Measurements from ENCODE around the gene SKAP1. TPM values are rescaled to one million over a fixed set of nuclear protein-coding genes. Genes with fewer than 3 reads are reported as not detected.

The SKAP1 gene
- total and polyA plus RNA-seq, 2 experiments from 2014 or later: 0.27 TPM; not detected in 1

GRCh38 chr17:48347177-48347576 is 82.8 kb downstream of the SKAP1 start:
- no peaks in the 10 kb centered on the region for H3K36me3 Mint-ChIP-seq (ENCODE audit: low read depth)
- H3K27me3 Mint-ChIP-seq (ENCODE audit: insufficient read depth, low read depth, poor library complexity): no peaks in the 10 kb centered on the region
- H3K36me3 ChIP-seq (ENCODE audit: insufficient read depth): no peaks in the 10 kb centered on the region
- peaks cover 3% of the 10 kb centered on the region; the same call in 2 of the 3 replicates for H3K4me1 Mint-ChIP-seq
- no peak for ATAC-seq
- H3K27me3 ChIP-seq (ENCODE audit: insufficient read depth): no peaks in the 10 kb centered on the region; the same call in 1 of the 2 replicates
- no peak overlapping the region for H3K4me3 Mint-ChIP-seq
- DNase-seq (ENCODE audit: low spot score): no peak
- no peak overlapping the region for H3K4me2 ChIP-seq
- no peaks in the 10 kb centered on the region for H3K79me2 ChIP-seq (replicated peaks; ENCODE audit: insufficient read depth)
- no peak for TF ChIP-seq ZNF114 (CRISPR knock-in tag; IDR thresholded peaks at IDR 0.05)
- TF ChIP-seq REST (IDR thresholded peaks at IDR 0.05; ENCODE audit: unreplicated experiment): no peak
- TF ChIP-seq POLR2AphosphoS5 (IDR thresholded peaks at IDR 0.05; ENCODE audit: low read depth): no peak
- no peak for TF ChIP-seq NANOG (IDR thresholded peaks at IDR 0.05; ENCODE audit: borderline replicate concordance)
- TF ChIP-seq, protein P1, sequence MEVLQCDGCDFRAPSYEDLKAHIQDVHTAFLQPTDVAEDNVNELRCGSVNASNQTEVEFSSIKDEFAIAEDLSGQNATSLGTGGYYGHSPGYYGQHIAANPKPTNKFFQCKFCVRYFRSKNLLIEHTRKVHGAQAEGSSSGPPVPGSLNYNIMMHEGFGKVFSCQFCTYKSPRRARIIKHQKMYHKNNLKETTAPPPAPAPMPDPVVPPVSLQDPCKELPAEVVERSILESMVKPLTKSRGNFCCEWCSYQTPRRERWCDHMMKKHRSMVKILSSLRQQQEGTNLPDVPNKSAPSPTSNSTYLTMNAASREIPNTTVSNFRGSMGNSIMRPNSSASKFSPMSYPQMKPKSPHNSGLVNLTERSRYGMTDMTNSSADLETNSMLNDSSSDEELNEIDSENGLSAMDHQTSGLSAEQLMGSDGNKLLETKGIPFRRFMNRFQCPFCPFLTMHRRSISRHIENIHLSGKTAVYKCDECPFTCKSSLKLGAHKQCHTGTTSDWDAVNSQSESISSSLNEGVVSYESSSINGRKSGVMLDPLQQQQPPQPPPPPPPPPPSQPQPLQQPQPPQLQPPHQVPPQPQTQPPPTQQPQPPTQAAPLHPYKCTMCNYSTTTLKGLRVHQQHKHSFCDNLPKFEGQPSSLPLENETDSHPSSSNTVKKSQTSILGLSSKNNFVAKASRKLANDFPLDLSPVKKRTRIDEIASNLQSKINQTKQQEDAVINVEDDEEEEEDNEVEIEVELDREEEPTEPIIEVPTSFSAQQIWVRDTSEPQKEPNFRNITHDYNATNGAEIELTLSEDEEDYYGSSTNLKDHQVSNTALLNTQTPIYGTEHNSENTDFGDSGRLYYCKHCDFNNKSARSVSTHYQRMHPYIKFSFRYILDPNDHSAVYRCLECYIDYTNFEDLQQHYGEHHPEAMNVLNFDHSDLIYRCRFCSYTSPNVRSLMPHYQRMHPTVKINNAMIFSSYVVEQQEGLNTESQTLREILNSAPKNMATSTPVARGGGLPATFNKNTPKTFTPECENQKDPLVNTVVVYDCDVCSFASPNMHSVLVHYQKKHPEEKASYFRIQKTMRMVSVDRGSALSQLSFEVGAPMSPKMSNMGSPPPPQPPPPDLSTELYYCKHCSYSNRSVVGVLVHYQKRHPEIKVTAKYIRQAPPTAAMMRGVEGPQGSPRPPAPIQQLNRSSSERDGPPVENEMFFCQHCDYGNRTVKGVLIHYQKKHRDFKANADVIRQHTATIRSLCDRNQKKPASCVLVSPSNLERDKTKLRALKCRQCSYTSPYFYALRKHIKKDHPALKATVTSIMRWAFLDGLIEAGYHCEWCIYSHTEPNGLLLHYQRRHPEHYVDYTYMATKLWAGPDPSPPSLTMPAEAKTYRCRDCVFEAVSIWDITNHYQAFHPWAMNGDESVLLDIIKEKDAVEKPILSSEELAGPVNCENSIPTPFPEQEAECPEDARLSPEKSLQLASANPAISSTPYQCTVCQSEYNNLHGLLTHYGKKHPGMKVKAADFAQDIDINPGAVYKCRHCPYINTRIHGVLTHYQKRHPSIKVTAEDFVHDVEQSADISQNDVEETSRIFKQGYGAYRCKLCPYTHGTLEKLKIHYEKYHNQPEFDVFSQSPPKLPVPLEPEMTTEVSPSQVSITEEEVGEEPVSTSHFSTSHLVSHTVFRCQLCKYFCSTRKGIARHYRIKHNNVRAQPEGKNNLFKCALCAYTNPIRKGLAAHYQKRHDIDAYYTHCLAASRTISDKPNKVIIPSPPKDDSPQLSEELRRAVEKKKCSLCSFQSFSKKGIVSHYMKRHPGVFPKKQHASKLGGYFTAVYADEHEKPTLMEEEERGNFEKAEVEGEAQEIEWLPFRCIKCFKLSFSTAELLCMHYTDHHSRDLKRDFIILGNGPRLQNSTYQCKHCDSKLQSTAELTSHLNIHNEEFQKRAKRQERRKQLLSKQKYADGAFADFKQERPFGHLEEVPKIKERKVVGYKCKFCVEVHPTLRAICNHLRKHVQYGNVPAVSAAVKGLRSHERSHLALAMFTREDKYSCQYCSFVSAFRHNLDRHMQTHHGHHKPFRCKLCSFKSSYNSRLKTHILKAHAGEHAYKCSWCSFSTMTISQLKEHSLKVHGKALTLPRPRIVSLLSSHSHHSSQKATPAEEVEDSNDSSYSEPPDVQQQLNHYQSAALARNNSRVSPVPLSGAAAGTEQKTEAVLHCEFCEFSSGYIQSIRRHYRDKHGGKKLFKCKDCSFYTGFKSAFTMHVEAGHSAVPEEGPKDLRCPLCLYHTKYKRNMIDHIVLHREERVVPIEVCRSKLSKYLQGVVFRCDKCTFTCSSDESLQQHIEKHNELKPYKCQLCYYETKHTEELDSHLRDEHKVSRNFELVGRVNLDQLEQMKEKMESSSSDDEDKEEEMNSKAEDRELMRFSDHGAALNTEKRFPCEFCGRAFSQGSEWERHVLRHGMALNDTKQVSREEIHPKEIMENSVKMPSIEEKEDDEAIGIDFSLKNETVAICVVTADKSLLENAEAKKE (CRISPR knock-in tag; IDR thresholded peaks at IDR 0.05): no peak
- no peak for TF ChIP-seq EZH2 (IDR thresholded peaks at IDR 0.05; ENCODE audit: low read depth, unreplicated experiment)
- TF ChIP-seq STAT1 (IDR thresholded peaks at IDR 0.05; ENCODE audit: unreplicated experiment): no peak
- TF ChIP-seq ZNF331 (CRISPR knock-in tag; IDR thresholded peaks at IDR 0.05; ENCODE audit: low read depth): no peak
- no peak for TF ChIP-seq ETS1 (IDR thresholded peaks at IDR 0.05)
- TF ChIP-seq CTCF (conservative IDR thresholded peaks at IDR 0.05; ENCODE audit: low read depth in 2 of 2): no peak
- no peak for TF ChIP-seq CREB1 (CRISPR knock-in tag; IDR thresholded peaks at IDR 0.05; ENCODE audit: low read depth)
- no peak for TF ChIP-seq JUNB (IDR thresholded peaks at IDR 0.05; ENCODE audit: unreplicated experiment)
- TF ChIP-seq EZH2phosphoT487 (IDR thresholded peaks at IDR 0.05; ENCODE audit: unreplicated experiment): no peak
- no peak overlapping the region for H2AFZ ChIP-seq
- H3K27ac ChIP-seq (ENCODE audit: low read depth): no peak overlapping the region
- no peaks in the 10 kb centered on the region for H3K4me1 ChIP-seq (ENCODE audit: insufficient read depth)
- no peaks in the 10 kb centered on the region for H3K9me2 ChIP-seq (ENCODE audit: insufficient read depth)
- no peak overlapping the region for H3K4me3 ChIP-seq
- no peak overlapping the region for H3K27ac Mint-ChIP-seq
- H4K20me1 ChIP-seq (replicated peaks; ENCODE audit: insufficient read depth): no peaks in the 10 kb centered on the region
- H3K9me3 Mint-ChIP-seq: no peaks in the 10 kb centered on the region
- H3F3A ChIP-seq (replicated peaks; ENCODE audit: low read depth): no peaks in the 10 kb centered on the region

Data from GM23338 (cell line).